NCI-H2196 (cell line): ENCODE measurements around the gene ADAMTSL2.
"Not testable (repeated sequence)": the region's sequence is repeated elsewhere in the genome, so short reads cannot be mapped to it uniquely, and the experiment has no call there.

Experiments used
- DNase-seq: peaks from one replicate; lab custom pipeline; 2025; ENCODE audit not compliant: unreplicated experiment; lab: John Stamatoyannopoulos, UW

The ADAMTSL2 gene

GRCh38 chr9:133554729-133555128 is 20.2 kb downstream of the ADAMTSL2 start:
- DNase-seq = no peak

GRCh38 chr9:133556354-133556753 is 21.9 kb downstream of the ADAMTSL2 start:
- no peak for DNase-seq

GRCh38 chr9:133557581-133557980 is 23.1 kb downstream of the ADAMTSL2 start:
- no peak for DNase-seq

- DNase-seq = no peak
Observed at GRCh38 chr9:133558191-133559126, 24.0 kb downstream of the ADAMTSL2 start.

- peak; percentile 53 for DNase-seq
Observed at GRCh38 chr9:133560311-133560710, 25.8 kb downstream of the ADAMTSL2 start.

GRCh38 chr9:133560944-133561343 is 26.4 kb downstream of the ADAMTSL2 start:
- DNase-seq = no peak

GRCh38 chr9:133561976-133562554 is 27.6 kb downstream of the ADAMTSL2 start:
- DNase-seq = no peak

- DNase-seq = no peak
Observed at GRCh38 chr9:133562611-133563290, 28.2 kb downstream of the ADAMTSL2 start.

GRCh38 chr9:133563291-133563796 is 28.8 kb downstream of the ADAMTSL2 start:
- DNase-seq = no peak

GRCh38 chr9:133563814-133564213 is 29.3 kb downstream of the ADAMTSL2 start:
- not testable (repeated sequence) for DNase-seq

GRCh38 chr9:133564451-133565116 is 30.1 kb downstream of the ADAMTSL2 start:
- no peak for DNase-seq

- no peak for DNase-seq
Observed at GRCh38 chr9:133566382-133566781, 31.9 kb downstream of the ADAMTSL2 start.

GRCh38 chr9:133566817-133567216 is 32.3 kb downstream of the ADAMTSL2 start:
- no peak for DNase-seq

- no peak for DNase-seq
Observed at GRCh38 chr9:133568186-133568585, 33.7 kb downstream of the ADAMTSL2 start.

GRCh38 chr9:133569121-133569785 is 34.7 kb downstream of the ADAMTSL2 start:
- no peak for DNase-seq

- DNase-seq = no peak
Observed at GRCh38 chr9:133569891-133570690, 35.6 kb downstream of the ADAMTSL2 start.

GRCh38 chr9:133570691-133571080 is 36.2 kb downstream of the ADAMTSL2 start:
- DNase-seq = no peak

GRCh38 chr9:133571391-133571890 is 36.9 kb downstream of the ADAMTSL2 start:
- DNase-seq = no peak

- DNase-seq = no peak
Observed at GRCh38 chr9:133571896-133572595, 37.5 kb downstream of the ADAMTSL2 start.
